IPS DF 6.9 (cell line): ENCODE results near the gene MAB21L4.

ENCODE experiments used
- DNase-seq: peaks from one replicate; pipeline ENCODE4 v3.0.0-alpha.2; 2013; ENCODE audit warnings: low read depth, low spot score
- H3K27ac ChIP-seq: one replicate; pipeline ENCODE4 v1.5.1; 2013; ENCODE audit warnings: low read length, control low read depth
- H3K27me3 ChIP-seq: 2 replicates; pipeline ENCODE4 v1.6.1; 2013; ENCODE audit warnings: mild to moderate bottlenecking, low read length; ENCODE audit not compliant: control insufficient read depth, insufficient read depth
- H3K36me3 ChIP-seq: 2 replicates; pipeline ENCODE4 v1.6.1; 2013; ENCODE audit warnings: low read length; ENCODE audit not compliant: control insufficient read depth, insufficient read depth
- H3K4me1 ChIP-seq: 2 replicates; pipeline ENCODE4 v1.6.1; 2013; ENCODE audit warnings: low read length; ENCODE audit not compliant: control insufficient read depth, insufficient read depth
- H3K4me3 ChIP-seq: 2 replicates; pipeline ENCODE4 v1.5.1; 2013; ENCODE audit warnings: mild to moderate bottlenecking, low read length
- H3K9me3 ChIP-seq: 2 replicates; pipeline ENCODE4 v1.6.1; 2013; ENCODE audit warnings: low read length, inconsistent platforms; ENCODE audit not compliant: control insufficient read depth, insufficient read depth
- whole genome bisulfite sequencing: extraction: QIAGEN DNeasy Blood & Tissue Kit; methylation state at CpG from one replicate; pipeline ENCODE4 v1.1.7; 2013; ENCODE audit warnings: mixed read lengths, missing lambda C conversion rate; ENCODE audit not compliant: insufficient read length, insufficient coverage; 5-methylcytosine and 5-hydroxymethylcytosine counted together

Gene MAB21L4

DNA sequence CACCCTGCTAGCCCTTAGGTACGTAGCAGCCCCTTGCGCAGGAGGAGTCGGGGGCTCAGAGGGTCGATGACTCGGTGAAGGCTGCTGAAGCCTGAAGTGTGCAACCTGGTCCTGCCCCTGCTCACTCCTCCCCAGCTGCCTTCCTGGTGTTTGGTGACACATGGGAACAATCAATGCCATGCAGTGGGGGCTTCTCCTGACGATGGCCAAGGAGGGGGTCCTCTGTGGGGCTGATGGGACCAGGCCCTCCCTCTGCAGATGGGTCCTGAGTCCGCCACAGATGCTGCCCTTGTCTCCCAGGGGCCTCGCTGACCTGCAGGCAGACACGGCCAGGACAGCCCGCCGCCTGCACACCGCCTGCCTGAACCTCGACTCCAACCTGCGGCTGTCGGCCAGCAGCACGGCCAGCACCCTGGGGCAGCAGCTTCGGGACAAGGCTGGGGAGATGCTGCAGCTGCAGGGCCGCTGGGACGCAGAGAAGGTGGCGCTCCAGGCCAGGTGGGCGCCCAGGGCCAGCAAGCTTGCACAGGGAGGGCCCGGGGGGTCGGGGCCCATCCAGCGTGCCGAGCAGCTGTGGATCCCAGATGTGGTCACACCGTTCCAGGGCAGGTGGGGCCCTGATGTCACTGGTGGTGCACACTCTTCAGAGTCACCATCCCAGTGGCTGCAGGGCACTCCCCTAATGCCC lies 34.8 kb upstream of the MAB21L4 start:
- DNase-seq: no peak
- H3K4me3 ChIP-seq: no peak overlapping the region
- no CpG with 5 or more reads among the region's 26 CpGs for WGBS
- H3K9me3 ChIP-seq: no peaks in the 10 kb centered on the region
- no peak overlapping the region for H3K27ac ChIP-seq
- H3K4me1 ChIP-seq: no peaks in the 10 kb centered on the region
- no peaks in the 10 kb centered on the region; the same call in 1 of the 2 replicates for H3K36me3 ChIP-seq
- H3K27me3 ChIP-seq: no peaks in the 10 kb centered on the region

DNA sequence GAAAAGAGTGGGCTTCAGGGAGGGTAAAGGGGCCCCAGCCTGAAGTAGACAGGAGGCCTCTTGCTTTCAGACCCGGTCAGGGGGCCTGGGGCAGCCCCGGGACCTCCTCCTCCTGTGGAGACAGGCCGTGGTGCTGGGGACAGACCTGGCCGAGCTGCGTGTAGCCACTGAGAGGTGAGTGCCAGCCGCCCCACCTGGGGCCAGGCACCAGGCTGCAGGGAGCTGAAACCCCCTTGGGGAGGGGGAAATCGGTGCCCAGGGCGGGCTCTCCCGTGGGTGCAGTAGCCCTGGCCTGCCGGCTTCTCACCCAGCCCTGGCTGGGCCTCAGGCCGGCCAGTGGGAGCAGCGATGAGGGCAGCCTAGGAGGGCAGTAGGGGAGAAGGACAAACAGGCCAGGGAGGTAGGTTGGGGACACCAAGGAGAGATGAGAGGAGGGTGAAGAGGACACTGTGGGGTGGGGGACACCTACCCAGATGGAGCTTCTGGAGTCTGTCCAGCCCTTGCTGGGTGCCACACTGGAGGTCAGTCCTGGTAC lies 34.2 kb upstream of the MAB21L4 start:
- Histone ChIP-seq H3K36me3 (no peaks in the 10 kb centered on the region; the same call in 1 of the 2 replicates), H3K9me3 (no peaks in the 10 kb centered on the region), H3K4me1 (no peaks in the 10 kb centered on the region; the same call in 1 of the 2 replicates), H3K4me3 (no peak overlapping the region), H3K27me3 (no peaks in the 10 kb centered on the region), H3K27ac (no peak overlapping the region)
- no peak for DNase-seq
- WGBS: no CpG with 5 or more reads among the region's 12 CpGs

DNA sequence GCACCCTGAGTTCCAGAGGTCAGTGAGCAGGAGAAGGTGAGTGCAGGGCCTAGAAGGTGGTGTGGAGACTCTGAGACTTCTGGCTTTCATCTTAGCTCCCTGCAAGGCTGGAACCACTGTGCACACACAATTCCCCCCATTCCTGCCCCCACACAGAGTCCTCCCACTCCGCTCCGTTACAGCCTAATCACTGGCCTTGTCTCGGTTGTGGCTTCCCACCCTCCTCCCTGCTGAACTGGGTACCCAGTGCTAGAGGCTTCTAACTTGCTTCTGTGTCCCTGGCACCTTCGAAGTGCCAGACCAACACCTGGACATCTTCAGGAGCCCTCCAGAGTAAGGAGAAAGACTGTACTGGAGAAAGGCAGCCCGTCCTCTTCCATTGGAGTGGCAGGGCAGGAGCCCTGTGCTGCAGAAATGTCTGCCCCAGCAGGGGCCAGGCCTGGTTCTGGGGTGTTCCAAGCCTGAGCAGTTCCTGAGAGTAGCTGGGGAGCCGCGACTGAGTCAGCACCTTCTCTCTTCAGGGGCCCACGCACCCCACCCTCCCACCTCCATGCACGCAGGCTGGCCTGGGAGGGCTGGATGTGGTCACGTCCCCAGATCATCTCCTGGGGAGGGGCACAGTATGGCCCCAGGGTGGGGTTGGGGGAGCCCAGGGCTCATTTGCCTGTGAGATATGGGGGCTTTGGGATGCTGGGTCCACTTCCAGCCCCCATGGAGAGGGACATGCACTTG lies 33.6 kb upstream of the MAB21L4 start:
- Histone ChIP-seq H3K4me3 (no peak overlapping the region), H3K4me1 (no peaks in the 10 kb centered on the region; the same call in 1 of the 2 replicates), H3K27me3 (no peaks in the 10 kb centered on the region), H3K27ac (no peak overlapping the region), H3K9me3 (no peaks in the 10 kb centered on the region), H3K36me3 (no peaks in the 10 kb centered on the region; the same call in 1 of the 2 replicates)
- WGBS: no CpG with 5 or more reads among the region's 10 CpGs
- DNase-seq: no peak

DNA sequence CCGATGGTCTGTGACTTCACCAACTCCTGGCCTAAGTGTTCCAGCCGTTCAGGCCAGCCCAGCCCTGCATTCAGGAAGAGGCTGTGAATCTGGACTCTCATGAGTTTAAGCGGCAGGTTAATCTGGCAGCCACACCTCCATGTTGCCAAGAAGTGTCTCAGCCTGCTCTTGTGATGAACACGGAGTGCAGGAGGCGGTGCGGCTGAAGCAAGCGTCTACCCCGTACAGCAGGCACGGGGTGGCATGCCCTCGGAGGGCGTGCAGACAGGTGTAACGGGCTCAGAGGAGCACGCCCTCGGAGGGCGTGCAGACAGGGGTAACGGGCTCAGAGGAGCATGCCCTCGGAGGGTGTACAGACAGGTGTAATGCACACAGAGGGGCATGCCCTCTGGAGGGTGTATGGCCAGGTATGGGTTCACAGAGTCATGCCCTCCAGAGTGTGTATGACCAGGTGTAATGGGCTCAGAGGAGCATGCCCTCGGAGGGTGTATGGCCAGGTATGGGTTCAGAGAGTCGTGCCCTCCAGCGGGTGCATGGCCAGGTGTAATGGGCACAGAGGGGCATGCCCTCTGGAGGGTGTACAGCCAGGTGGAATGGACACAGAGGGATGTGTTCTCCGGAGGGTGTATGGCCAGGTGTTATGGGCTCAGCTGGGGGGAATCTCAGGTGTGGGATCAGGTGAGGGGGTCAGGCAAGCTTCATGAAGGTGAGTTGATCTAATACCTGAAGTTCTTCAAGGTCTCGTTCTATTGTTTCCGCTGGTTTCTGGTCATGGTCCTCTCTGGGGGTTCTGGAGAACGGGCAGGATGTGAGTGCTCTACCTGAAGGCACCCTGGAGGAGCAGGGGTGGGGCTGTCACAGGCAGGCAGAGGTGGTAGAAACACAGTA lies 32.8 kb upstream of the MAB21L4 start:
- no CpG with 5 or more reads among the region's 24 CpGs for WGBS
- H3K27ac ChIP-seq: no peak overlapping the region
- DNase-seq: no peak
- no peaks in the 10 kb centered on the region; the same call in 1 of the 2 replicates for H3K4me1 ChIP-seq
- H3K9me3 ChIP-seq: no peaks in the 10 kb centered on the region
- no peaks in the 10 kb centered on the region; the same call in 1 of the 2 replicates for H3K36me3 ChIP-seq
- no peaks in the 10 kb centered on the region for H3K27me3 ChIP-seq
- no peak overlapping the region for H3K4me3 ChIP-seq

DNA sequence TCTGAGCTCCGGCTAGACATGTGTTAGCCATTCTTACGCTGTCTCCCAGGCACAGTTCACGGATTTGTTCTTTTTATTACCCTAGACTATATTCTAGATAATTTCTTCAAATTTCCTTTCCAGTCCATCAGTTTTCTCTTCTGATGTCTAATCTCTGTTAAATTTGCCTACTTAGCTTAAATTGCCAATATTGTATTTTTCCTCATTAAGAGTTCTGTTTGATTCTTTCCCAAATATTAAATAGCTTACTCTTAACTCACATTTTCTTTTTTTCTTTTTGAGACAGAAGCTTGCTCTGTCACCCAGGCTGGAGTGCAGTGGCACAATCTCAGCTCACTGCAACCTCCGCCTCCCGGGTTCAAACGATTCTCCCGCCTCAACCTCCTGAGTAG lies 31.4 kb upstream of the MAB21L4 start:
- Histone ChIP-seq H3K4me1 (no peaks in the 10 kb centered on the region; the same call in 1 of the 2 replicates), H3K36me3 (no peaks in the 10 kb centered on the region; the same call in 1 of the 2 replicates), H3K27ac (no peak overlapping the region), H3K9me3 (no peaks in the 10 kb centered on the region), H3K4me3 (no peak overlapping the region), H3K27me3 (no peaks in the 10 kb centered on the region)
- WGBS: no CpG with 5 or more reads among the region's 7 CpGs
- no peak for DNase-seq

DNA sequence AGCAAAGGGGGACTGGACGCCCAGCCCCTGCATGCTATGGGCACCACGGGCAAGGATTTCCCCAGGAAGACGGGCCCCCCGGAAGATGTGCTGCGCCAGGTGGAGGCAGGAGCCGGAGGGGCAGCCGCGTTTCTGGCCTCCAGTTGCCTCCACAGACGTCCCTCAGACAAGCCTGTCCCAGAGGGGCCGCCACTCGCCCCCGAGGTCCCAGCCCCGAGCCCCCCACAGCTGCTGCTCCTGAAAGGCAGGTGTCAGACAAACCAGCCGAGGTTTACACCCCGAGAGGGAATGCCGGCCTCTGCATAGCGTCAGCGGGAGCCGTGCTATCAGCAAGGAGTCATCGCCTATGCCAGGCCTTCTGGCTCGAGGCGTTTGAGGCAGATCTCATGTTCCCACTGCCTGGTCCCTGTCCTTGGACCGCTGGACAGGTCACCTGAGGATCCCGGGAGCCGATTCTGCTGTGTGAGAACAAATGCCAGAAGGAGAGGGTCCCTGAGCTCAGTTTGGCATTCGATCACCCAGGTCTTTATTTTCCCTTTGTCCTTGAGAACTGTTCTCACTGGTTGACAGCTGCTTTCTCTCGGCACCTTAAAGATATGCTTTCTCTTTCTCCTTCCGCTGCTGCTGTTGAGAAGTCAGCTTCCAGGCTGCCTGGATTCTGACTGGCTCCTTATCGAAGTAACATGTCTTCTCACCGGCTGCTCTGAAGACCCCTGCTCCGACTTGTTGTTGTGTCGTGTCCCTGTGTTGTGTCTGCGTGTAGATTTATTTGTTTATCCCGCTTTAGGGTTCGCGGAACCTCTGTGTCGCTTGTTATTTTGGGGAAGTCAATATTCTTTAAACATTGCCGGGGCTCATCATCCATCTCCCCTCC lies 30.8 kb upstream of the MAB21L4 start:
- no peaks in the 10 kb centered on the region; the same call in 1 of the 2 replicates for H3K36me3 ChIP-seq
- H3K27ac ChIP-seq: no peak overlapping the region
- H3K9me3 ChIP-seq: no peaks in the 10 kb centered on the region
- no peaks in the 10 kb centered on the region for H3K27me3 ChIP-seq
- no peak overlapping the region for H3K4me3 ChIP-seq
- DNase-seq: no peak
- no peaks in the 10 kb centered on the region; the same call in 1 of the 2 replicates for H3K4me1 ChIP-seq
- WGBS: no CpG with 5 or more reads among the region's 38 CpGs

DNA sequence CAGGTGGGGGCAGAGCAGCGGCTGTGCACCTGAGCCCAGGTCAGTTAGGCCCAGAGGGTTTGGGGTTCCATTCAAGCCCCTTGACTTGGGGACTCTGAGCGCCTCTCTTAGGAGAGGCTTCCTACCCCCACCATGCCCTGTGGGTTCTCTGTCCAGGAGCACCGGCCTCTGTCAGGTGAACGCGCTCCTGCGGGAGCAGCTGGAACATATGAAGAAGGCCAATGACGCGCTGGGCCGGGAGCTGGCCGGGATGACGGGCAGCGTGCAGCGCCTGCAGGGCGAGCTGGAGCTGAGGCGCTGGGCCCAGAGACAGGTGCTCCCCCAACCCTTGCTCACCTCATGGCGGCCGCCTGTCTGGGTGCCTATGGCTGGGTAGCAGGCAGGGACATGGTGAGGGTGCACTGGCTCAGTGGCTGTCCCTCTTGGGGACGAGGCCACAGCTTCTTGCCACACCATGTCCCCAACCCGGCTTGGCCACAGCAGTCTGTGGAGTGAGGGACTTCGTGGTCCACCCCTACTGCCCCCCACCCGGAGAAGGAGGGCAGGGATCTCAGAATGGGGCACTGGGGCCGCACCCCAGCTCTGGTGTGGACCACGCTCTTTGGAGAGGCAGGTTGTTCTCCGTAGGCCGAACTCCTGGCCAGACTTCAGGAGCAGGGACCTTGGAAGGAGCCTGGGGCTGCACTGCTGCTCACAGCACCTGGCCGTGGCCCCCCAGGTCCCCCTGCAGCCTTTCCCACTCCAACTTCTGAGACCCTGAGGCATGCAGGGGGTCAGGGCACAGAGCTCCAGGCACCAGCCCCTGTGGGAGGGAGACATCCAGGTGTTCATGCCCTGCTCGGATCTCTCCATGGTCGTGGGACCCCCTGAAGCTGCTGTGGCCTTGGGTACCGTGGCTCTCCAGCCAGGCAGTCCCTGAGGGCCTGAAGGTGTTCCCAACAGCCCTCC lies 29.9 kb upstream of the MAB21L4 start:
- no peak for DNase-seq
- Histone ChIP-seq H3K4me1 (no peaks in the 10 kb centered on the region; the same call in 1 of the 2 replicates), H3K27me3 (no peaks in the 10 kb centered on the region), H3K9me3 (no peaks in the 10 kb centered on the region), H3K27ac (no peak overlapping the region), H3K4me3 (no peak overlapping the region), H3K36me3 (no peaks in the 10 kb centered on the region; the same call in 1 of the 2 replicates)
- WGBS: no CpG with 5 or more reads among the region's 29 CpGs

DNA sequence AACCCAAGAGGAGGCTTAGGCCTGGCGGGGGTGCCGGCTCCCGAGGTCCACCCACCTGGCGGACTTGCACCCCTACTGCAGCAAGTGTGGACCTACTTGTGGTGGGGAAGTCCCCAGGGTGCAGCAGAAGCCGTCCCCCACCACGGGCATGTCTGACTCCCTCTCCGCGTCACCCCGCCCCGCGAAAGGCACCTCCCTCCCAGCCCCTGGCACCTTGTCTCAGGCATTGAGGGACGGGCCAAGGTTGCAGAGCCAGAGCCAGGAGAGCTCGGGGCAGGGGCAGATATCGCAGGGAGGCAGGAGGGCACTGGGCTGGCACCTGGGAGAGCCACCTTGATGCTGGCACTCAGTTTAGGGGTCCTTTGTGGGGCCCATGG lies 29.2 kb upstream of the MAB21L4 start:
- DNase-seq: no peak
- no peaks in the 10 kb centered on the region for H3K9me3 ChIP-seq
- no peaks in the 10 kb centered on the region; the same call in 1 of the 2 replicates for H3K36me3 ChIP-seq
- no peak overlapping the region for H3K27ac ChIP-seq
- no peak overlapping the region for H3K4me3 ChIP-seq
- no CpG with 5 or more reads among the region's 14 CpGs for WGBS
- no peaks in the 10 kb centered on the region; the same call in 1 of the 2 replicates for H3K4me1 ChIP-seq
- H3K27me3 ChIP-seq: no peaks in the 10 kb centered on the region
